Measurements from ENCODE around the gene CCDC186. TPM values are rescaled to one million over a fixed set of nuclear protein-coding genes. Genes with fewer than 3 reads are reported as not detected.

Gene CCDC186
- total and polyA plus RNA-seq, 2 of the 8 experiments (the other 6 are each of a cell fraction or from before 2014, with no cell fraction given) = 3.0 to 30.3 TPM

DNA sequence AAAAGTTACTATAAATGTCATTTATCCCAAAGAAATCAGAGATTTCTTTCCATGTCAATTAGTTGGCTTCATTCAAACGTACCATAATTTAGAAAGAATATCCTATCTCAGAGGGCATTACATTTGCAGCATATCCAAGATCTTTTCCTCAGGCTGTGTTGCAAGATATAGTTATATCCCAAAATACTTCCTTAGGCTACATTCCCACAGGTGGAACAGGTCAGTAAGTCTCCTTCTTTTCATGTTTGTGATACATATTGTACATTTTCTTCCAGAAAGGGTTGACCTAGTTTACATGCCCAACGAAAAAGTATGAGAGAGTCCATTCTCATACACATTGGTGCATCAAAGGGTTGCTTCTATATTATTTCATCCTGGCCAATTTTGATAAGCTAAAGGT is 38.1 kb upstream of the CCDC186 start (continued):
- TF ChIP-seq CHD1 (IDR thresholded peaks at IDR 0.05; ENCODE audit: low read depth, low read length) (no peak), ASH2L (IDR thresholded peaks at IDR 0.05; ENCODE audit: low read length) (no peak)
